C1 segment of cervical spinal cord (tissue), 14 donors: ENCODE data around the gene SUMO1.
"Not testable (repeated sequence)": the region's sequence is repeated elsewhere in the genome, so short reads cannot be mapped to it uniquely, and the experiment has no call there.

Source experiments
- DNase-seq, 14 donors: peaks; one replicate each; lab custom pipeline; 2025; lab: John Stamatoyannopoulos, UW

The SUMO1 gene

GRCh38 chr2:202238234-202239197 is at the start of gene SUMO1:
Gene SUMO1, minus strand, starts transcription at chr2:202238597. Its CDS starts 146 bp downstream, at chr2:202238451.
- DNase-seq = peak; percentile 35 to 93 (median 84)

- no peak for DNase-seq
These were observed 48.2 kb upstream of the SUMO1 start for GRCh38 chr2:202286595-202286994.

- peak in 1 of 14 donors; percentile 3 for DNase-seq
These were observed 40.5 kb upstream of the SUMO1 start for GRCh38 chr2:202278944-202279343.

- DNase-seq = no peak
These were observed 39.8 kb upstream of the SUMO1 start for GRCh38 chr2:202278036-202278760.

GRCh38 chr2:202276078-202276720 is 37.8 kb upstream of the SUMO1 start:
- not testable (repeated sequence) for DNase-seq

GRCh38 chr2:202270487-202270886 is 32.1 kb upstream of the SUMO1 start:
- DNase-seq = no peak

- DNase-seq = no peak
These were observed 31.2 kb upstream of the SUMO1 start for GRCh38 chr2:202269585-202269984.

GRCh38 chr2:202267495-202267894 is 29.1 kb upstream of the SUMO1 start:
- DNase-seq = no peak

- DNase-seq = peak; percentile 49 to 94 (median 90)
These were observed 27.3 kb upstream of the SUMO1 start, which contains the start of gene NOP58 for GRCh38 chr2:202265467-202266277. Gene NOP58, plus strand, starts transcription at chr2:202265763. Its CDS starts 179 bp downstream, at chr2:202265942.

- no peak for DNase-seq
These were observed 23.1 kb upstream of the SUMO1 start for GRCh38 chr2:202261531-202261930.

GRCh38 chr2:202251494-202251893 is 13.1 kb upstream of the SUMO1 start:
- DNase-seq = no peak

- DNase-seq = no peak
These were observed 11.3 kb upstream of the SUMO1 start for GRCh38 chr2:202249521-202250253.

GRCh38 chr2:202247710-202248109 is 9.3 kb upstream of the SUMO1 start:
- DNase-seq = not testable (repeated sequence)

GRCh38 chr2:202237787-202238233 is 587 bp downstream of the SUMO1 start:
- DNase-seq = peak in 8 of 14 donors; percentile 8 to 58 (median 44)

GRCh38 chr2:202221873-202222272 is 16.5 kb downstream of the SUMO1 start:
- DNase-seq = no peak

- no peak for DNase-seq
These were observed 23.2 kb downstream of the SUMO1 start for GRCh38 chr2:202215179-202215578.

GRCh38 chr2:202208526-202208925 is 29.9 kb downstream of the SUMO1 start:
- no peak for DNase-seq

GRCh38 chr2:202204855-202205254 is 33.5 kb downstream of the SUMO1 start:
- DNase-seq = no peak

- no peak for DNase-seq
These were observed 35.0 kb downstream of the SUMO1 start for GRCh38 chr2:202203348-202203747.
